ENCODE data around the gene GNAI3. TPM values are rescaled to one million over a fixed set of nuclear protein-coding genes. Genes with fewer than 3 reads are reported as not detected.

Gene GNAI3
- total and polyA plus RNA-seq, 2 donors (not counting 3 experiments of a cell fraction or from before 2014, with no cell fraction given), result 5.0 to 14.0 TPM

- POLR2A ChIA-PET, result no interaction called here
- no peak overlapping the region for H3K9ac ChIP-seq (replicated peaks; ENCODE audit: extremely low read depth, insufficient read depth, low read length)
- no TSS peak for BruUV-seq (replicated peaks)
- no peak for TF ChIP-seq MAX (IDR thresholded peaks at IDR 0.05; ENCODE audit: insufficient read depth, insufficient read length)
- no peak for TF ChIP-seq MYC (IDR thresholded peaks at IDR 0.05; ENCODE audit: low read depth, low read length)
- no peak for TF ChIP-seq FOS (IDR thresholded peaks at IDR 0.05; ENCODE audit: borderline replicate concordance, insufficient read depth, low read length)
- TF ChIP-seq POLR2A (IDR thresholded peaks at IDR 0.05; ENCODE audit: low read depth, low read length), result no peak
- TF ChIP-seq GATA2 (IDR thresholded peaks at IDR 0.05; ENCODE audit: insufficient read depth, insufficient read length, low read depth, low read length), result no peak
- no peak for TF ChIP-seq CTCF (IDR thresholded peaks at IDR 0.05; ENCODE audit: extremely low read depth in 1 of 2, insufficient read depth in 1 of 2, low read depth in 1 of 2, low read length in 2 of 2)
- no peak for TF ChIP-seq JUN (IDR thresholded peaks at IDR 0.05; ENCODE audit: borderline replicate concordance, insufficient read depth, insufficient read length, low read depth)
- no peak for TF ChIP-seq POLR2AphosphoS5 (IDR thresholded peaks at IDR 0.05; ENCODE audit: insufficient read depth, low read depth, low read length)
- TF ChIP-seq EZH2 (IDR thresholded peaks at IDR 0.05; ENCODE audit: borderline replicate concordance, low read depth, low read length, severe bottlenecking), result no peak
- no peak overlapping the region for H3K4me3 ChIP-seq (replicated peaks in 1 of 3; ENCODE audit: insufficient read depth in 1 of 3, low read depth in 1 of 3, low read length in 3 of 3)
- intact Hi-C loops (cut with micrococcal nuclease), result loop anchor here (10.0 kb wide), 1 partner anchor 351 kb away; no protein-coding TSS in a partner anchor
- DNase-seq (ENCODE audit: low read depth, low spot score) (no peak), FAIRE-seq (no peak)
- peaks cover 0 to 2% of the 10 kb centered on the region in 2 experiments for H3K27me3 ChIP-seq (ENCODE audit: control insufficient read depth in 2 of 2, insufficient read depth in 2 of 2, low read length in 2 of 2)
- H4K20me1 ChIP-seq (replicated peaks; ENCODE audit: control insufficient read depth, extremely low read depth, insufficient read depth, low read length), result no peaks in the 10 kb centered on the region
- peaks cover 16% of the 10 kb centered on the region for H3K79me2 ChIP-seq (ENCODE audit: control insufficient read depth, insufficient read depth, low read length)
- H3K9me1 ChIP-seq (replicated peaks; ENCODE audit: control insufficient read depth, extremely low read depth, insufficient read depth, low read length), result no peaks in the 10 kb centered on the region
- H3K27ac ChIP-seq (ENCODE audit: insufficient read depth, low read depth, low read length), result no peak overlapping the region
- CTCF ChIA-PET, result interaction anchor here (1.0 to 4.9 kb wide), 7 partner anchors 11 to 441 kb away, joined by 3 to 565 read pairs (median 39); partner anchors contain the start of gene AHCYL1
- H3K36me3 ChIP-seq (ENCODE audit: control insufficient read depth in 2 of 2, extremely low read depth in 1 of 2, insufficient read depth in 2 of 2, low read length in 2 of 2), result no peaks in the 10 kb centered on the region
- no peaks in the 10 kb centered on the region for H3K9me3 ChIP-seq (replicated peaks; ENCODE audit: control insufficient read depth, insufficient read depth, low read length)
- dilution Hi-C loops (cut with MboI; ENCODE audit: extremely low pct_ligation_motif_present, low sequenced_read_pairs), result no loop called here
- H3K4me2 ChIP-seq (ENCODE audit: insufficient read depth, low read length), result no peak overlapping the region
- no peak overlapping the region for H2AFZ ChIP-seq (ENCODE audit: low read depth, low read length)
- peaks cover 18% of the 10 kb centered on the region for H3K4me1 ChIP-seq (ENCODE audit: control insufficient read depth, extremely low read depth, insufficient read depth, low read length)
Observed at GRCh38 chr1:109543988-109544735, 4.3 kb upstream of the GNAI3 start.

All from endothelial cell of umbilical vein (primary cell).